ENCODE results near the gene PRKACA.
"Not testable (repeated sequence)": the region's sequence is repeated elsewhere in the genome, so short reads cannot be mapped to it uniquely, and the experiment has no call there.

Gene PRKACA

DNA sequence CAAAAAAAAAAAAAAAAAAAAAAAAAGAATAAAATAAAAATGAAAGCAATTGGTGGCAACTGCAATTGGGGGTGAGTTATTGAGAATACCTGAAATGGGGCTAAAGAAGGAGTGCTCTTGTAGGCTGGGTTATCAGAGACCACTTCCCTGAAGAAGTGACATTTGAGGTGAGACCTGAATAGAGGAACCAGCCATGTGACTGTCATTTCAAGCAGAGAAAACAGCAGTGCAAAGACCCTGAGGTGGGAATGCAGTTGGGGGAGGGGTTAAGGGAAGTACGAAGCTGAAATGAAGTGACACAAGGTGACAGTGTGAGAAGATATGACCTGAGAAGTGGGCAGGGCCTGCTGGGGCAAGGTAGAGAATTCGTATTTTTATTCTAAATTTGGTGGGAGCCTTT, 51.4 kb downstream of the PRKACA start:
- DNase-seq (ENCODE audit: low read depth) = no peak

DNA sequence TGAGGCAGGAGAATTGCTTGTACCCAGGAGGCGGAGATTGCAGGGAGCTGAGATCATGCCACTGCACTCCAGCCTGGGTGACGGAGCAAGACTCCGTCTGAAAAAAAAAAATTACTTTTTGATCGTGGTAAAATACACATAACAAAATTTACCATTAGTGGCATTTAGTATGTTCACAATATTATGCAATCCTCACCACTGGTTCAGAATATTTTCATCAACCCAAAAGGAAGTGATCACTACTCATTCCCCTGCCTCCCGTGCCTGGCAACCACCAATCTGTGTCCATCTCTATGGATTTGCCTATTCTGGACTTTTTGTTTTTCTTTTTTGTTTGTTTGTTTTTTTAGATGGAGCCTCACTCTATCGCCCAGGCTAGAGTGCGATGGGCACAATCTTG, 54.5 kb downstream of the PRKACA start:
- DNase-seq (ENCODE audit: low read depth) = no peak

GRCh38 chr19:14062558-14062855, 55.1 kb downstream of the PRKACA start:
- no peak for DNase-seq (ENCODE audit: low read depth)

DNA sequence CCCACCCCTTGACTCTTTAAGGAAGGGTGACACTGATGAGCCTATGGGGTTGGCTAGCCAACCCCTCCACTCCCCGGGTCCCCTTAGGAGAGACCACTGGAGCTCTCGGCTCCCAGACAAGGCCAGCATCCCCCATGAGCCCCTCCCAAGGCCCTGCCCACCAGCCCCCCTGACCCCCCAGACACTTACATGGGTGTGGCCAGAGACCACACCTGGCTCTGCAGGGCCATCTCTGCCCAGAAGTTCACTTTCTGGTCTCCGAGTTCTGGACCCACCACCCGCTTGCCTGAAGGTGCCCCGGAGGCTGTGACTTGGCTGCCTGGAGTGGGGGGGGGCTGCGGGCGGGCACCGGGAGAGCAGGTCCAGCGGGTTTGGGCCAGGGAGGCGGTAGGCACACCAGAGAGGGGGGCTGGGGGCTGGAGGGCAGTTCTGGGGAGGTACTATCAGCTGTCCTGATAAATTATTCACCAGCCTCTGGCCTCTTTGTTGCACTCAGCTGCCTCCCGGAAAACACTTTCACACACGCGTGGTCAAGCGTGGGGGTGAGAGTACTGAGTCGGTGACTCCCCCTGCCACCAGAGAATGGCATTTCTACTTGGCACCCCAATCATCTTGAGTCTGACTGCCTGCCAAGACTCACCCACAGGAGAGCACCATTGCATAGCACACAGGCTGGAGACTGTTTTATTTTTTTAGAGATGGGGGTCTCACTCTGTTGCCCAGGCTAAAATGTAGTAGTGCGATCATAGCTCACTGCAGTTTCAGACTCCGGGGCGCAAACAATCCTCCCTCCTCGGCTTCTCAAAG, 55.6 kb downstream of the PRKACA start, which contains the start of gene PALM3:
PALM3 (minus strand) TSS at position 326 of the 807 bp plus-strand sequence; CDS start at position 230, 96 bp downstream.
- DNase-seq (ENCODE audit: low read depth) = no peak

- no peak for DNase-seq (ENCODE audit: low read depth)
Measured at GRCh38 chr19:14061081-14061749, 56.3 kb downstream of the PRKACA start.

GRCh38 chr19:14059652-14060155, 57.9 kb downstream of the PRKACA start:
- DNase-seq (ENCODE audit: low read depth) = no peak

GRCh38 chr19:14059093-14059480, 58.5 kb downstream of the PRKACA start:
- no peak for DNase-seq (ENCODE audit: low read depth)

DNA sequence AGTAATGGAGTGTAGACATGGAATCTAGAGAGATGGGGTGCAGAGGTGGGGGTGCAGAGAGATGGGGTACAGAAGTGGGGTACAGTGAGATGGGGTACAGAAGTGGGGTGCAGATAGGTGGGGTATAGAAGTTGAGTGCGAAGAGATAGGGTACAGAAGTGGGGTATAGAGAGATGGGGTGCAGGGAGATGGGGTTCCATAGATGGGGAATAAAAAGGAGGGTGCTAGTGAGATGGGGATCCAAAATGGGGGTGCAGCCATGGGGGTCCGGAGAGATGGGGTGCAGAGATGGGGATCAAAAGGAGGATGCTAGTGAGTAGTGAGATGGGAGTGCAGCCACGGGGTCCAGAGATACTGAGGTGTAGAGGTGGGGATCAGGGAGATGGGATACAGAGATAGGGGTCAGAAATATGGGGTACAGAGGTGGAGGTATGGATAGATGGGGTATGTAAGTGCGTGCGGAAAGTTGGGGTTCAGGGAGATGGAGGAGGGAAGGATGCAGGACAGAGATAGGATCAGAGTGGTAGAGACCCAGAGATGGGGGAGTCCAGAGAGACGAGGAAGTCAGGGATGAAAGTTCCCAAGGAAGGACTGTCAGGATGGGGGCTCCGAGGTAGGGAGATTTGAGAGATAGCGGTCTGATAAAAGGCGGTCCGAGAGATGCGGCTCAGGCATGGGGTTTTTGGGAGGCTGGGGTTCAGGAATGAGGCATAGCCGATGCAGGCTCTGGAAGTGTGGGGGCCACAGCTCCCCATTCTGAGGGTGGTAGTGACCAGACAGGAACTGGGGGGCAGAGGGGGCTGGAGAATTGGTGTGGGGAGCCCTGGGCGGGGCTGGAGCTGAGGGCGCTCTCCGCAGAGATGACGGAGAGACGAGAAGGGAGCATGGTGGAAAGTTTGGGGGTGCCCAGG, 59.1 kb downstream of the PRKACA start:
- DNase-seq (ENCODE audit: low read depth) = no peak

DNA sequence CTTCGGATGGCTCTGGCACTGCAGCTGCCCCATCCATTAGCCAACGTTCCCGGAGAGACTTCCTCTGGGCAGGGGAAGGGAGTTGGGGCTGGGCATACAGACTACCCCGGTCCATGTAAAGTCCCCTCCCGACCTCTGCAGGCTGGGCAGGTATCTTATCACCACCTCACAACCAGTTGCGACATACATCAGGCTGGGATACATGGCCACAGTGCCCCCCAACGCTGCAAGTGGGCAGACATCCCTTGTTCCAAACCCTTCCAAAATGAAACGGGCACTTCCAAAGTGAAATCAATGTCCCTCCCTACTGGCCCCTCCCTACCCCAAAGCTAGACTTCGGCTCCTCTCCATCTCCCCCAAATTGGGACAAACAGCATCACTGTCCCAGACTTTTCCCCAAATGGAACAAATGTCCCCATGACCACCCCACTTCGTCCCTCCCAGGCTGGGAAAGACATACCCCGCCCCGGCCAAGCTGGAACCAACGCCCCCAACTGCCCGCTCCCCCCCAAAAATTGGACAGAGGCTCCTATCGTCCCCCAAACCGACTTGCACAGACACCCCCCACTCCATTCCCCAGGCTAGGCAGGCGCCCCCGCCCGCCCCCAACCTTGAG, 60.7 kb downstream of the PRKACA start:
- DNase-seq (ENCODE audit: low read depth) = no peak

DNA sequence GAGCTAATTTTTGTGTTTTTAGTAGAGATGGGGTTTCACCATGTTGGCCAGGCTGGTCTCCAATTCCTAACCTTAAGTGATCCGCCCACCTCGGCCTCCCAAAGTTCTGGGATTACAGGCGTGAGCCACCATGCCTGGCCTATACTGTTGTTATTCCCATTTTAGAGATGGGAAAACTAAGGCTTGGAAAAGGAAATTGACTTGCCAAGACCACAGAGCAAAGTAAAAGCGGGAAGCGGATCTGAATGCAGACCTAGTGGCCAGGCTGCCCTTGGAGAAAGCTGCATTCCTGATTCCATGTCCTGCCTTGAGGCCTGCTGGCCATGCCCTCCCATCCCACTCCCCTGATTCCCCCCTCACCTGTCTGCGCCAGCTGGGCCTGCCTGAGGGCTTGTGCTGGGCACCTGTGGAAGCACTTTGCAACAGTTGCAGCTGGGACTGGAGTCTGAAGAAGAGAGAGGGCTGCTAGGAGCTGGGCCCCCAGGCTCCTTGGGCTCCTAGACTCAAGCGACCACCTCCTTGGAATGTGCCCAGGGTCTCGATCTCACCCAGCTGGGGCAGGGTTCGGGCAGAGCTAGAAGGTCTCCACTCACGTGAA, 61.4 kb downstream of the PRKACA start:
- DNase-seq (ENCODE audit: low read depth) = no peak

DNA sequence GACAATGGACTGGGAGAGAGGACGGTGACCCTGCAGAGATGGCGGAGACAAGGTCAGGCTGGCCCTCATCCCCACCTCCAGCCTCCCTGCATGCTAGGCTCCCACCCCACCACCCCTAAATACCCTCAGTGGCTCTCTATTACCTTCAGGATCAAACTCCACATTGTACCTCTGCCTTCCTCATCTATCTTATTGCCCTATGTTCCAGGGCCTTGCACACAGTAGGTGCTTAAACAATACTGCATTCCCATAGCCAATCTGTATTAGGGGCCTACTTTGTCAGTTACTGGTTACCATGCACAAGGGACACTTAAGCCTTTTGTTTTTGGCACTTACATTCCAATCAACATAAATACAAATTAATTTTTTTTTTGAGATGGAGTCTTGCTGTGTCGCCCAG, 62.2 kb downstream of the PRKACA start:
- no peak for DNase-seq (ENCODE audit: low read depth)

DNA sequence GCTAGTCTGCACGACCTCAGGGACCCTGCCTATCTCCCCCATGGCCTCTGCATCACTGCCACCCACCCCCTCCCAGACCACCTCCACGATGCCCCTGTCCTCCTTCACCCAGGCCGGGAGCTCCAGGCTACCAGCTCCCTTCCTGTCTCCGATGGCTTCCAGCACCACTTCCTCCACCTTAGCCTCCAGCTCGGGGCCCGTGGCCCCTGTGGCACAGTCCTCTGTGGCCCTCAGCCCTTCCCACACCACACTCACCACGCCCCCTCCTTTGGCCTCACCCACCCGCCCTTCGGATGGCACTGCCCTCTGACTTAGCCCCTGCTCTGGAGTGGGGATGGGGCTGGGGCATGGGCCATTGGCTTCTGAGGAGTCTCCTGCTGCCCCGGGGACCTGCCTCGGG, 62.8 kb downstream of the PRKACA start:
- no peak for DNase-seq (ENCODE audit: low read depth)

DNA sequence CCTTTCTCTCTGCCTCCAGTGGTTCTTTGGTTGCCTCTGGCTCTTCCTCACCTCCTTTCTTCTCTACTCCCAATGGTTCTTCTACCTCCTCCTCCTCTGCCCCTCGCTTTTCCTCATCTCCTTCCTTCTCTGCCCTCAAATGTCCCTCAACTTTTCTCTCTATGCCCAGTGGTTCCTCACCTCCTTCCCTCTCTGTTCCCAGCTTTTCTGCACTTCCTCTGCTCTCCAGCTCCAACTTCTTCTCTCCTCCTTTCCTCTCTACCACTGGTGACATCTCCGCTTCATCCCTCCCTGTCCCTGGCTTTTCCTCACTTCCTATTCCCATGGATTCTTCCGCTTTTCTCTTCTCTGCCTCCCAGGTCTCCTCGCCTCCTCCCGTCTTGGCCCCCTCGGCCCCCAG, 63.5 kb downstream of the PRKACA start:
- DNase-seq (ENCODE audit: low read depth) = no peak

GRCh38 chr19:14053500-14053899, 64.1 kb downstream of the PRKACA start:
- no peak for DNase-seq (ENCODE audit: low read depth)

GRCh38 chr19:14053032-14053431, 64.5 kb downstream of the PRKACA start:
- no peak for DNase-seq (ENCODE audit: low read depth)

GRCh38 chr19:14052470-14052869, 65.1 kb downstream of the PRKACA start:
- no peak for DNase-seq (ENCODE audit: low read depth)

DNA sequence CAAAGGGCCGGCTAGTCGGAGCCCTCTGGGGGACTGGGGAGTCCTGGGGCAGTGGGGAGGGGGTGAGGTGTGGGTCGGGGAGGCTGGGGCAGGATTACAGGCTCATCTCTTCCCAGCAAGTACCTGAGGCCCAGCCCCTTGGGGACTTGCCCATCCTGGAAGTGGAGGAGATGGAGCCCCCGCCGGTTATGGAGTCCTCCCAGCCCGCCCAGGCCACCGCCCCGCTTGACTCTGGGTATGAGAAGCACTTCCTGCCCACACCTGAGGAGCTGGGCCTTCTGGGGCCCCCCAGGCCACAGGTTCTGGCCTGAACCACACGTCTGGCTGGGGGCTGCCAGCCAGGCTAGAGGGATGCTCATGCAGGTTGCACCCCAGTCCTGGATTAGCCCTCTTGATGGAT, 65.6 kb downstream of the PRKACA start:
- DNase-seq (ENCODE audit: low read depth) = no peak

GRCh38 chr19:14050961-14051360, 66.6 kb downstream of the PRKACA start:
- not testable (repeated sequence) for DNase-seq (ENCODE audit: low read depth)

- DNase-seq (ENCODE audit: low read depth) = no peak
Measured at GRCh38 chr19:14050512-14050911, 67.0 kb downstream of the PRKACA start.

DNA sequence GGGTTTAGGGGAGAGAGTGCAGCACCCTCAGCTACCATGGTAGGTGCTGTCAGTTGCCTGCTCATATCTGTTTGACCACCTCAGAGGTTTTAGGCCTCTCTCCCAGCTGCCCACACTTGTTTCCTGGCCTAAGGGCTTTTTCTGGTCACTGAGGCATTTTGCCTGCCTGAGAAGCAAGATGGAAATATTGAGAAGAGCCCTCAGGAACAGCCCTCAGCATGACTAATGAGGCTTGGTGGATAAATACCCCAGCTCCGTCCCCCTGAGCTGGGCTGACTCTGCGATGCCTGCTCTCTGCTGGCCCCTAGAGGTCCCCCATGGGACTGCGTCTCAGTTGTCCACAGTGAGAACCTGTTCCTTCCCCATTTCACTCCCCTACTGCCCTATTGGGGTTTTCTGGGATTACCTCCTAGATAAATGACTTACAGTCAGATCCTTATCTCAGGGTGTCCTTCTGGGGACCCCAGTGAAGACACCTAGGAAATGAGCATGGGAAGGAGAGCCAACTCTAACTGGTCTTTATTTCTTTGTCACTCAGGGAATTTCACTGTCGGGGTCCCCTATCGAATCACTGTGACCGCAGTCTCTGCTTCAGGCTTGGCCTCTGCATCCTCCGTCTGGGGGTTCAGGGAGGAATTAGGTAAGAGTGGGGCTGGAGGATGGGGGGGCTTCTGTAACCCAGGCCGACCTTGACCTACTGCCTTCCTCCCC, 69.0 kb downstream of the PRKACA start:
- DNase-seq (ENCODE audit: low read depth) = no peak

DNA sequence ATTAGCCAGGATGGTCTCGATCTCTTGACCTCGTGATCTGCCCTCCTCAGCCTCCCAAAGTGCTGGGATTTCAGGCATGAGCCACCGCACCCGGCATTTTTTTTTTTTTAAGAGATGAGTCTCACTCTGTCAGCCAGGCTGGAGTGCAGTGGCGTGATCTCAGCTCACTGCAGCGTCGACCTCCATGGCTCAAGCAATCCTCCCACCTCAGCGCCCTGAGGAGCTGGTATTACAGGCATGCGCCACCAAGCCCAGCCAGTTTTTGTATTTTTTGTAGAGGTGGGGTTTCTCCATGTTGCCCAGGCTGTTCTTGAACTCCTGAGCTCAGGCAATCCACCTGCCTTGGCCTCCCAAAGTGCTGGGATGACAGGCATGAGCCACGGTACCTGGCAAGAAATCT, 69.7 kb downstream of the PRKACA start:
- DNase-seq (ENCODE audit: low read depth) = not testable (repeated sequence)

Data from non-pigmented ciliary epithelial cell (primary cell).